Endothelial cell (in vitro differentiated cells): ENCODE results near the gene HTT. TPM values are rescaled to one million over a fixed set of nuclear protein-coding genes. Genes with fewer than 3 reads are reported as not detected.
A peak's percentile ranks its signal among the peaks of the same experiment; 100 is the strongest.

Experiments
- DNase-seq: peaks from one replicate; pipeline ENCODE4 v3.0.0; 2021; ENCODE audit warnings: low spot score
- H3K27ac Mint-ChIP-seq: one replicate; pipeline ENCODE4 v1.8.0; 2021; ENCODE audit warnings: mixed read lengths, inconsistent platforms; ENCODE audit not compliant: unreplicated experiment
- H3K27me3 Mint-ChIP-seq: one replicate; pipeline ENCODE4 v1.8.0; 2021; ENCODE audit warnings: mild to moderate bottlenecking, moderate library complexity, mixed read lengths, inconsistent platforms; ENCODE audit not compliant: unreplicated experiment
- H3K36me3 Mint-ChIP-seq: one replicate; pipeline ENCODE4 v1.8.0; 2021; ENCODE audit warnings: mild to moderate bottlenecking, low read depth, mixed read lengths, inconsistent platforms; ENCODE audit not compliant: unreplicated experiment
- H3K4me1 Mint-ChIP-seq: one replicate; pipeline ENCODE4 v1.8.0; 2021; ENCODE audit warnings: mild to moderate bottlenecking, mixed read lengths, inconsistent platforms; ENCODE audit not compliant: unreplicated experiment
- H3K4me3 Mint-ChIP-seq: one replicate; pipeline ENCODE4 v1.8.0; 2021; ENCODE audit warnings: mild to moderate bottlenecking, mixed read lengths, inconsistent platforms; ENCODE audit not compliant: unreplicated experiment
- H3K9me3 Mint-ChIP-seq: one replicate; pipeline ENCODE4 v1.8.0; 2021; ENCODE audit warnings: mixed read lengths, inconsistent platforms; ENCODE audit not compliant: unreplicated experiment
- CTCF ChIP-seq: fragments of 200-600 bp; sonication (generic); IDR thresholded peaks from one replicate; pipeline ENCODE4 v1.5.0; 2021; ENCODE audit warnings: antibody characterized with exemption; ENCODE audit not compliant: unreplicated experiment
- total RNA-seq: library from RNA; stranded (reverse); fragmentation: NEBNext Ultra II Directional; extraction: Animal tissue kit (Norgen Biotek cat#: 25700); gene quantifications from one replicate; pipeline ENCODE4 v1.2.1, GENCODE V29; 2021; ENCODE audit not compliant: unreplicated experiment

HTT gene
- total RNA-seq, 1 donor from 2014 or later: 62.4 TPM

GRCh38 chr4:3291969-3292570 is 217.6 kb downstream of the HTT start:
- Mint-ChIP-seq H3K27ac (peak overlapping the region; percentile 89), H3K27me3 (peaks cover 9% of the 10 kb centered on the region), H3K9me3 (no peaks in the 10 kb centered on the region), H3K4me3 (peak overlapping the region; percentile 92), H3K36me3 (no peaks in the 10 kb centered on the region), H3K4me1 (peaks cover 48% of the 10 kb centered on the region)
- TF ChIP-seq CTCF: no peak
- peak; percentile 61 for DNase-seq

- peak; percentile 91 for DNase-seq
Measured at GRCh38 chr4:3292571-3293400, 218.3 kb downstream of the HTT start, which contains the start of gene RGS12. Gene RGS12, plus strand, starts transcription at chr4:3293021. Its CDS starts 23,150 bp downstream, at chr4:3316171.

More at GRCh38 chr4:3292571-3293400, 218.3 kb downstream of the HTT start, which contains the start of gene RGS12:
- Mint-ChIP-seq H3K4me1 (peaks cover 55% of the 10 kb centered on the region), H3K9me3 (no peaks in the 10 kb centered on the region), H3K36me3 (peaks cover 3% of the 10 kb centered on the region), H3K4me3 (peak within 1 kb of the TSS; percentile 99), H3K27me3 (peaks cover 9% of the 10 kb centered on the region), H3K27ac (peak within 1 kb of the TSS; percentile 89)
- no peak for TF ChIP-seq CTCF

Other genes with a start within 250 kb of the HTT start
- gene ADD1, start 230.8 kb upstream of the HTT start, total RNA-seq: 337 TPM
- gene NOP14, start 111.3 kb upstream of the HTT start, total RNA-seq: 22.9 TPM
- 5.9 TPM for gene GRK4, start 111.1 kb upstream of the HTT start, total RNA-seq
- gene HTT-AS, start 143 bp upstream of the HTT start, total RNA-seq: not detected
- gene MSANTD1, start 174.5 kb downstream of the HTT start, total RNA-seq: 0.97 TPM
- 116 TPM for gene RGS12, start 218.3 kb downstream of the HTT start, total RNA-seq